AG04449 (cell line): Measurements from ENCODE around the gene SLC29A2.

ENCODE experiments used
- CTCF ChIA-PET: fragments of 350-600 bp; formaldehyde crosslinking; extraction: SDS; loops from one replicate; lab custom pipeline; 2021; ENCODE audit warnings: antibody characterized with exemption; lab: Yijun Ruan, JAX
- POLR2A ChIA-PET: fragments of 400-600, 350-600 bp; formaldehyde crosslinking; extraction: SDS; loops from one replicate; lab custom pipeline; 2020; ENCODE audit warnings: antibody characterized with exemption, inconsistent platforms; lab: Yijun Ruan, JAX
- DNase-seq: peaks from one replicate; pipeline ENCODE4 v3.0.0-alpha.2; 2010; ENCODE audit warnings: low read depth, low spot score
- H3K4me3 ChIP-seq: 2 replicates; pipeline ENCODE4 v1.5.1; 2011; ENCODE audit warnings: low read depth, mild to moderate bottlenecking, control low read depth, low read length
- TF ChIP-seq, protein P1 (sequence below): IDR thresholded peaks from one replicate; pipeline ENCODE4 v1.5.1; 2011; ENCODE audit warnings: mild to moderate bottlenecking, moderate library complexity, low read length, control low read depth, inconsistent platforms; ENCODE audit not compliant: insufficient read depth; ENCODE audit errors: missing control alignments

SLC29A2 gene

DNA sequence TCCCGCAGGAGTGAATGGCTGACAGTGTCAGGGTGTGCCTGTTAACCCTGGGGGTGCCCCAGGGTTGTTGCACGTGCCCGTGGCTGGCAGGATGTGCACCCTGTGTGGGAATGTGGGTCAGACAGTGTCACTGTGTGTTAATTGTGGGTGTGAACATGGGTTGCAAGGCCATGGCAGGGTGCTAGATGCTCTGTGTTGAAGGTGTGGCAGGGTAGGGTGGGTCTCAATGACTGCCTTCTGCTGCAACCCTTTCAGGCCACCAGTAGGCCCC lies 43.6 kb downstream of the SLC29A2 start:
- ChIA-PET POLR2A (interaction anchor here (1.6 kb wide), 1 partner anchor 15 kb away, joined by 8 read pairs; no protein-coding TSS in a partner anchor), CTCF (no interaction called here)
- TF ChIP-seq, protein P1, sequence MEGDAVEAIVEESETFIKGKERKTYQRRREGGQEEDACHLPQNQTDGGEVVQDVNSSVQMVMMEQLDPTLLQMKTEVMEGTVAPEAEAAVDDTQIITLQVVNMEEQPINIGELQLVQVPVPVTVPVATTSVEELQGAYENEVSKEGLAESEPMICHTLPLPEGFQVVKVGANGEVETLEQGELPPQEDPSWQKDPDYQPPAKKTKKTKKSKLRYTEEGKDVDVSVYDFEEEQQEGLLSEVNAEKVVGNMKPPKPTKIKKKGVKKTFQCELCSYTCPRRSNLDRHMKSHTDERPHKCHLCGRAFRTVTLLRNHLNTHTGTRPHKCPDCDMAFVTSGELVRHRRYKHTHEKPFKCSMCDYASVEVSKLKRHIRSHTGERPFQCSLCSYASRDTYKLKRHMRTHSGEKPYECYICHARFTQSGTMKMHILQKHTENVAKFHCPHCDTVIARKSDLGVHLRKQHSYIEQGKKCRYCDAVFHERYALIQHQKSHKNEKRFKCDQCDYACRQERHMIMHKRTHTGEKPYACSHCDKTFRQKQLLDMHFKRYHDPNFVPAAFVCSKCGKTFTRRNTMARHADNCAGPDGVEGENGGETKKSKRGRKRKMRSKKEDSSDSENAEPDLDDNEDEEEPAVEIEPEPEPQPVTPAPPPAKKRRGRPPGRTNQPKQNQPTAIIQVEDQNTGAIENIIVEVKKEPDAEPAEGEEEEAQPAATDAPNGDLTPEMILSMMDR: no peak
- DNase-seq: no peak
- no peak overlapping the region for H3K4me3 ChIP-seq

GRCh38 chr11:66327171-66328030 lies 44.2 kb downstream of the SLC29A2 start:
- TF ChIP-seq, protein P1: no peak
- H3K4me3 ChIP-seq: 0 out of 2 replicates have a peak overlapping the region, but pooled peaks have one; percentile 6
- ChIA-PET POLR2A (interaction anchor here (0.6 to 3.7 kb wide), 8 partner anchors 8 to 43 kb away, joined by 3 to 64 read pairs (median 6); partner anchors contain the start of genes CD248 and RIN1), CTCF (interaction anchor here (0.6 to 3.8 kb wide), 12 partner anchors 8 to 48 kb away, joined by 3 to 61 read pairs (median 4); partner anchors contain the start of genes B4GAT1, BRMS1, CD248 and TMEM151A)
- no peak for DNase-seq

DNA sequence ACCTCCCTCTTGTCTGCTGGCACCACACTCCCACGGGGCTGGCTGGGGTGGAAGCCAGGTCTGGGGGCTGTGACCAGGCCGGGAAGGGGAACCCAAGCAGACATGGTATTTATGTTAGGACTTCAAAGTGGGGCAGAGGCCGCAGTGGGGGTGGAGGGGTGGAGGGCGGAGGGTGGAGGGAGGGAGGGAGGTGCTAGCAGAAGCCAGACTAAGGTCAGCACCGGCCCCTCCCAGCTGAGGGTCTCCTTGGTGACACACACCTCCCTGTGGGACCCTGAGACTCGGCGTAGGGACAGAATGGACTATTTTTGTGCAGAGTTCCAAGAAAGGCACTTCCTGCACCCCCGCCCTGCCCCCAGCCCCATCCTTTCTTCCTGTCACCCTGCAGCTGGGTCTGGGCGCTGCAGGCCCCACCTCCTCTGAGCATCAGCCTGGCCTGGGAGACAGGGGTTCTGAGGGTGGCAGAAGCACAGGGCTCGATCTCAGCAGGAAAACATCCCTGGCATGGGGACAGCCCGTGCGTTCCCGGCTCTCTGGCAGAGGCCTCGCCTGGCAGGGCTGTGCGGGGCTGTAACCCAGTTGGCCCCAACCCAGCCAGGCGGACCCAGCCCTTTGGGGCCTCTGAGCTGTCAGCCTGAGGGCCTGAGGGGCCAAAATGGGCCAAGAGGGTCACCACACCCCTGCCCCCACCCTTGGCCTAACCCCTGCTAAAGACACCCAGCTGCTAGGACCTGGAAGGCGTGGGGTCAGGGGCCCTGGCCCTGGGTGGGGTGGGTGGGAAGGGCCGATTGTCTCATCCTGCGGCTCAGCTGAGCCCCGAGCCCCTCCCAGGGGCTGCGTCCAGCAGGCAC lies 45.1 kb downstream of the SLC29A2 start:
- TF ChIP-seq, protein P1: no peak
- POLR2A ChIA-PET: interaction anchor here (0.6 to 3.7 kb wide), 9 partner anchors 9 to 44 kb away, joined by 3 to 64 read pairs (median 4); partner anchors contain the start of genes CD248 and RIN1
- no peak overlapping the region for H3K4me3 ChIP-seq
- no peak for DNase-seq
- CTCF ChIA-PET: interaction anchor here (0.6 to 3.8 kb wide), 12 partner anchors 8 to 47 kb away, joined by 3 to 61 read pairs (median 4); partner anchors contain the start of genes B4GAT1, BRMS1, CD248 and TMEM151A

GRCh38 chr11:66325263-66325671 lies 46.3 kb downstream of the SLC29A2 start:
- TF ChIP-seq, protein P1: no peak
- no peak for DNase-seq
- no peak overlapping the region for H3K4me3 ChIP-seq
- POLR2A ChIA-PET: interaction anchor here (1.3 to 3.7 kb wide), 3 partner anchors 9 to 12 kb away, joined by 4 to 64 read pairs (median 29); partner anchors contain the start of genes CD248 and RIN1
- CTCF ChIA-PET: interaction anchor here (0.6 to 3.8 kb wide), 3 partner anchors 10 to 22 kb away, joined by 3 to 61 read pairs (median 5); partner anchors contain the start of gene RIN1

DNA sequence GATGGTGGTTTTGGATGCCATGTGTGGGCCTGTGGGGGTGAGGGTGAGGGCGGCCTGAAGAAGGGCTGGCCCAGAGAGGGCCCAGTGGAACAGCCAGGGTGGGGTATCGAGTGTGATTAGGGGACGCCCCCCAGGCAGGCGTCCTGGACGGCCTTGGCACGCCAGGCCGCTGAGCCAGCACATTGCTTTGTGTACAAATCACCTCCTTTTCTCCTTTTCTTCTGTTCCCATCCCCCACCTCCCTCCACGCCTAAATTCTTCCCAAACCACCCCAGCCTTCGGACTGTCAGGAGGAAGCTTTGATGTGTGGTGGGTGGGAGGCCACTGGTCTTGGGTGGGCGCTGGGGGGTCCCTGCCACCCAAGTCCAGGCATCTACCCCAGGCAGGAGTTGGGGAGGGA lies 46.9 kb downstream of the SLC29A2 start:
- H3K4me3 ChIP-seq: no peak overlapping the region
- TF ChIP-seq, protein P1: no peak
- CTCF ChIA-PET: interaction anchor here (3.8 kb wide), 1 partner anchor 13 kb away, joined by 61 read pairs; no protein-coding TSS in a partner anchor
- POLR2A ChIA-PET: interaction anchor here (0.9 to 3.7 kb wide), 5 partner anchors 8 to 36 kb away, joined by 3 to 64 read pairs (median 6); partner anchors contain the start of genes CD248, RIN1 and YIF1A
- no peak for DNase-seq
